ENCODE measurements around the gene POLN.

POLN gene

GRCh38 chr4:2067446-2068197 is 174.3 kb downstream of the POLN start:
- DNase-seq: no peak

- no peak for DNase-seq
Measured at GRCh38 chr4:2066571-2067445, 175.1 kb downstream of the POLN start.

GRCh38 chr4:2066011-2066551 is 175.8 kb downstream of the POLN start:
- no peak for DNase-seq

GRCh38 chr4:2065106-2065930 is 176.6 kb downstream of the POLN start:
- DNase-seq: no peak

GRCh38 chr4:2064276-2064991 is 177.5 kb downstream of the POLN start:
- no peak for DNase-seq

GRCh38 chr4:2063557-2064275 is 178.2 kb downstream of the POLN start:
- no peak for DNase-seq

DNA sequence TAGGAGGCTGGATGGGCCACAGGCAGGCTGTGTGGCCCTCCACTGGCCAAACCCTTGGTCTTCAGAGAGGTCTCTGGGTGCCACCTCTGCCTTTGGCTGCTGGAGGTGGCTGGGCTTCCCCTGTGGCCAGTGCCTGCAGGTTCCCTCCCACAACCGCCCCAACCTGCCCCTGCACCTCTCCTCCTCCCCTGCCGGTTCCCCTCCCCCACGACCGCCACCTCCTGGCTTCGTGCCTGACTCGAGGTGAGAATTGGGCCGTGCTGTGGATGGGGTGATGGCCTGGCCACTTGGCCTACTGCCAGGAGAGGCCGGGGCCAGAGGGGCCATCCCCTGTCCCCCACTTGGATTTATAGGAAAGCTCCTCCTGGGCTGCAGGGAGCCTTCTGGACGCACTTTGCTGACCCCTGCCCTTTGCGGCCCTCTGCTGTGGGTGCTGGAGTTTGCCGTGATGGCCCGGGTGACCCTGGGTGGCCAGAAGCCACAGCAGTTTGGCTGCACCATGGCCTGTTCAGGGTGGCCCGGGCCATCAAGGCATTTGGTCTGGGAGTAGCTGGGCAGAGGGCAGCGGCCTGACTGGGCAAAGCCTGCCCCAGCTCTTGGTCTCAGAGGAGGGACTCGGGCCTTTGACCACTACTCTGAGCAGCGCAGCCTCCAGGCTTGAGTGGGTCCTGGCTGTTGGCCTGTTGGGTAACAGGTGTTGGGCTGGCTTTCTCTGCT is 179.0 kb downstream of the POLN start:
- DNase-seq: no peak

DNA sequence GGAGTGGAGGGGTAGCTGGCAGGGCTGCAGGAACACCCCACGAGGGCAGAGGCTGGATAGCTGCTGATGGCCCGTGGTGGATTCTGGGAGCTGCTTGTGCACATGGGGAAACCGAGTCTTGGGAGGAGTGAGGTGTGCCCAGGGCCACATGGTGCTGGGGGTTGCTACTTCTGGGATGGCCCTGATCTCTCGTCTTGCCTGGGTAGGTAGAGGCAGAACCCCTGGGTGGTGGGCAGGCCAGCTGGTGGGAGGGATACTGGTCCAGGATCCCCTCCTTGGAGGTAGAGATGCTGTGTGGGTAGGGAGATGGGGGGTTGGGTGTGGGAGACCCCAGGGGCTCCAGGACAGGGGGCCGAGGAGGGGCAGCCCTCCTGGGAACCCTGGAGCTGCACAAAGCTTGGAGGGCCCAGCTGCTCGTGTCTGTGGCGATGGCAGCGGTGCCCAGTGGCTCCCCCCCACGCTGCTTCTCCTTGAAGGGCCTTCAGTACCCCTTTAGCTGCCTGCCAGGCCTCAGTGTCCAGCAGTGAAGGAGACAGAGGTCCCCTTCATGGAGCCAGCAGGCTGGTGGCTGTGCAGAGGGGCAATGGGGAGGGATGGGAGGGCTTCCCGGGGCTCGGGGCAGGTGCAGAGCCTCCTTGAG is 179.6 kb downstream of the POLN start:
- DNase-seq: no peak

DNA sequence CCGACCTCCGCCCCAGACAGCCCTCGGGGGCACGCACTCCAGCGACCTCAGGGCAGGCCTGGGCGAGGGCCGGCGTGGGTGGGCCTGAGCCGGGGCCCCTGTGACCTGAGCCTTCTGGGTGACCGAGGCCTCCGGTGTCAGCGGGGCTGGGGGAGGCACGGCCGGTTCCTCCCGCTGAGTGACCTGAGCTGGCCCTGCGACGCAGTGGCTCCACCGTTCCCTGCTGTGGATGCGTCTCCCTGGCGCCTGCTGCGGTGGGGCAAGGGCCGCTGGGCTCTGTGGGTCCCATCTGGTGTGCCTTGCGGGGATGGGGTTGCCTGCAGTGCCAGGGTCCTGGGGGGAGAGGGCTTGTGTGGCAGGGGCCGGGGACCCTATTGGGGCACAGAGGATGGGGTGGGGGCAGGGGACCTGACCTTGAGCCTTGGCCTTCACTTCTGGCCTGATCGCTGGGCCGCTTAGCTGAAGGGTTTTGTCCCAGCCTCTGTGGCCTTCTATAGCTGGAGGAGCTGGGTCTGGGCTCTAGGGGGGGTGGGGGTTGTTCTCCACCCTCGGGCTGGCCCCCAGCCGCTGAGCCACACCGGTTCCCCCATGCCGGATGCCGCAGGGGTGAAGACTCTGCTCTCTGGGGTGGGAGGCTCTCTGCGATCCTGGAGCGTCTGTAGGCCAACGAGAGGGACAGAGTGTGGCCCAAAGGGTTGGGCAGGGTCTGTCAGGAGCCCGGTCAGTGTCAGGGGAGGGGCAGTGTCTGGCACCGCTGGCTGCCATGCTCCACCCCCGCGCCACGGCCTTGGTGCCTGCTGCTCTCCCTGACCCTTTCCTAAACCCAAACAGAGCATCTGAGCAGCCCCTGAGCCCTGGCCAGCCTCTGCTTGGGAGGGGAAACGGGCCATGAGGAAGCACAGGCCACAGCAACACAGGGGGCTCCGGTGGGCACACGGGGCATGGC is 180.5 kb downstream of the POLN start:
- DNase-seq: no peak

DNA sequence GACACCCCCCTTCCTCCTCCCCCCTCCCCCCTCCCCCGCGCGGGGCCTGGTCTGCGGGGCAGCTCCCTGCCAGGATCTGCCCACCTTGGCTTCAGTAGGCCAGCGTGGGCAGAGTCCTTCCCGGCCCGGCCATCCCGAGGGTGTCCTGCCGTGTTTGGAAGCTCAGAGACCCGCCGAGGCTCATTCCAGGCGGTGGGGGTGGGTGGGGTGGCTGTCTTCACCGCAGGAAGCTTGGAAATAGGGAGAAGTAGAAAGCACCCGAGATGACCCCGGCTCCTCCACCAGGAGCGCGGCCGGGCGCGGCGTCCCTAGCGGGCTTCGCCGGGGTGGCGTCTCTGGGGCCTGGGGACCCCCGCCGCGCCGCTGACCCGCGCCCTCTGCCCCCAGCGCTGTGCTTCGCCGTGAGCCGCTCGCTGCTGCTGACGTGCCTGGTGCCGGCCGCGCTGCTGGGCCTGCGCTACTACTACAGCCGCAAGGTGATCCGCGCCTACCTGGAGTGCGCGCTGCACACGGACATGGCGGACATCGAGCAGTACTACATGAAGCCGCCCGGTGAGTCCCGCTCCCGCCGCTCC is 181.2 kb downstream of the POLN start:
- DNase-seq: no peak

DNA sequence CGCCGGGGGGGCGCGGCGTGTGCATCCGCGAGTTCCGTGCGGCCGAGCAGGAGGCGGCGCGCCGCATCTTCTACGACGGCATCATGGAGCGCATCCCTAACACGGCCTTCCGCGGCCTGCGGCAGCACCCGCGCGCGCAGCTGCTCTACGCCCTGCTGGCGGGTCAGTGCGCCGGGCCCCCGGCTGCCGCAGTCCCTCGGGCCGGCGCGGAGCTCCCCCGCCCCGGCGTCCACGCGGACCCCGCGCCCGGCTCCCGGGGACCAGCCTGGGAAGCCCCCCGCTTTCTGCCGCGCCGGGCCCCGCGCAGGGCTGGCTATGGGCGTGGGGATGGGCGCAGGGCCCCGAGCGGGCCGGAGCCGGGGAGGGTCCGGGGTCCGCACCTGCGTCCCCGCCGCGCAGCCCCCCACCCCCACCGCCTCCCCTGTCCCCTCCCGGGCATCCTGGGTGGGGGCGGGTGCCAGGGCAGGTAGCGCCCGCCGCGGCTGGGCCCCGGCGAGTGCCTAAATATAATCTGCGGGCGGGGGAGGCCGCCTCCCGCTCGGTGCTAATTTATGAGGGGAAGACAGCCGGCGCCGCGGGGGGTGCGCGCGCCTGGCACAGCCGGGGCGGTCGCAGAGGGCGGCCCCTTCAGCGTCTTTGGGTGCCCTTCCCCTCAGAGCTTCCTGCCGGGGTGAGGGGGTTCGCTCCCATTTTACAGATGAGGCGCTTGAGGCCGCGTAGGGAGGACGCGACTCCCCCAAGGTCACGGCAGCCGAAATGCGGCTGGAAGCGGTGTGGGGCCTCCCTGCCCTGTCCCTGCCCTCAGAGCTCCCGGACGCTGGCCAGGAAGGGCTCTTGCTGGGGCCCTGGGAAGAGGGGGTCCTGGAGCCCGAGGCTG is 182.0 kb downstream of the POLN start:
- DNase-seq: no peak

DNA sequence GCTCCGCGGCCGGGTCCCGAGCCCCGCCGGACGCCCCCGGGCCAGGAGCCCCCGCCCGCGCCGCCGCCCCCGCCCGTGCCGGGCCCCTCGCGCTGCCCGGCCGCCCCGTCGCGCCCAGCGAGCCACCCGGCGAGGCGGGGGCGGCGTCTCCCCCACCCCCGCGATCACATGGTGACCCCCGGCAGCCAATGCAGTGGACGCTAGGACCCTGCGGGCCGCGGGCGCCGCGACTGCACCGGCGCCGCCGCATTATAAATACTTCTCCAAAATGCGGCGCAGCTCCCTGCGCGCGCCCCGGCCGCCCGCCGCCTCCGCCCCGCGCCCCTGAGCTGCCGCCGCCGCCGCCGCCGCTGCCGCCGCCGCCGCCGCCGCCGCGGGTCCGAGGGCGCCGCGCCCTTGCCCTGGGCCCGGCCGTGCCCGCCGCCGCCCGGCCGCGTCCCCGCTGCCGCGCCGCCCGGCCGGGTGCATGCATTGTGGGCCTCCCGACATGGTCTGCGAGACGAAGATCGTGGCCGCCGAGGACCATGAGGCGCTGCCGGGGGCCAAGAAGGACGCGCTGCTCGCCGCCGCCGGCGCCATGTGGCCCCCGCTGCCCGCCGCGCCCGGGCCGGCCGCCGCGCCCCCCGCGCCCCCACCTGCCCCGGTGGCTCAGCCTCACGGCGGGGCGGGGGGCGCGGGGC is 182.7 kb downstream of the POLN start, which contains the start of gene NAT8L:
TSS of gene NAT8L (plus strand) at position 282 of the 680 bp plus-strand sequence. CDS start at position 467, 185 bp downstream.
- no peak for DNase-seq

DNA sequence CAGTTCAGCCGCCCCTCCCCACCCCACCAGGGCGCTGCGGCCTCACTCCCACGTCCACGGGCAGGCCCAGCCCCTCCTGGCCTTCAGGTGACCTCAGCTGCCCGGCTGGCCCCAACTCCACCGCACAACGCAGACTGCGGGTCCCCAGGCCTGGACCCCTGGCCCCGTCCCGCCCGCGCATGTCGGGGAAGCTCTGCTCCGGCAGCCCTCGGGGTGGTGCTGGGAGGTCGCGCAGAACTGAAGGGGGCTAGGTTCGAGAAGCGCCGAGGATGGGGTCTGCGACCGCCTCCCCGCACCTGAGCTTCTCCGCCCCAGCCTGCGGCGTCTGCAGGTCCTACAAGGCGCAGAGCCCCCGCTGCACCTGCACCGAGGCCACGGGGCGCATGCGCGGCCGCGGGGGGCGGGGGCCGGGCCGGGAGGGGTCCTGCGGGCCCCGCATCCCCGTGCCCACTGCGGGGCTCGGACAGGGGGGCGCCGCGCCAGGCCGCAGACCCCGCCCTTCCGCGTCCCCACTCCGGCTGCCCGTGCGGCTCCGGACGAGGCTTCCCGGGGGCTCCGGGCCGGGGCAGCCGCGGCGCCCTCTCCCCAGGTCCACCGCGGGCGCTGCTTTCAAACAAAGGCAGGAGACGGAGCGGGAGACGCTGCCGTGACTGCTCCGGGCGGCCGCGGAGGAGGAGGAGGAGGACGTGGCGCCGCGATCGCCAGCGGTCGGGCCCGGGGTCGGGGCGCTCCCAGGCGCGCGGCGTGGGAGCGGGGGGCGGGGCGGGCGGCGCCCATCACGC is 183.5 kb downstream of the POLN start:
- DNase-seq: no peak

DNA sequence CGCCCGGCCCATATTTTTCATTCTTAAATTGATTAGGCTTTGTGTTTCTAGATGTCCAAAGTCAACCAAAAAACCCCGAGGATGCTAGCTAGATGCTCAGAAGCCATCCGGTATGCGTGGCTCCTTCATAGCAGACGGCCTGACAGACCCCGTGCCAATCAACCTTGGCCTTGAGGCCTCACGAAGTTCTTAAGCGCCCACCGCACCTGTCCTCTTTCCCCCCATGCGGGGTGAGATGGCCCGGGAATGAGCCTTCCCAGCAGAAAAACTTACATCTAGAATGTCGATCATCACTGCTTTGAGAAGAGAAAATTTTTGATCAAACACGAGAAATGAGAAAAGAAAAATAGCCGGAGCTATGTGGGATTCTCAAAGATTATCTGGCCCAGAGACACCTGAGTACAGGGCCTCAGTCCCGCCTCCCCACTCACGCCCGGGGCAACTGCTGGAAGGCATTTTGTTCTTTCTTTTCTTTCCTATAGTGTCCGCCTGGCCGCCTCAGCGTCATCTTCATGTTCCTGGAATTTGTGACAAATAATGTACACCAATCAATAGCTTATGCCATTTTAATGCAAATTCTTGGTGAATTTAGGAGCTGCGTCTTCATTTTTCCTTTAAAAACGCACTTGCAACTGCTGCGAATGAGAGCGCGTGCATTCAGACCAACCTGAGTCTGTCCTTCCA is 184.4 kb downstream of the POLN start:
- DNase-seq: no peak

- DNase-seq: no peak
Measured at GRCh38 chr4:2054217-2054616, 187.7 kb downstream of the POLN start.

Measured in effector CD8-positive, alpha-beta T cell (primary cell).